Neutrophil (primary cell): ENCODE data around the gene GALNT8.

ENCODE experiments used
- H3K27ac ChIP-seq: fragments of 200-600 bp; sonication (generic); 2 replicates; pipeline ENCODE4 v1.5.1; 2016; ENCODE audit warnings: mild to moderate bottlenecking, moderate library complexity
- H3K27me3 ChIP-seq: fragments of 200-600 bp; sonication (generic); 2 replicates; pipeline ENCODE4 v1.6.0; 2016; ENCODE audit warnings: mild to moderate bottlenecking
- H3K36me3 ChIP-seq: fragments of 200-600 bp; sonication (generic); 2 replicates; pipeline ENCODE4 v1.5.1; 2017
- H3K4me1 ChIP-seq, 2 experiments: fragments of 200-600 bp in 1 of 2; sonication (generic) in 1 of 2; 1 replicate in 1 of 2; 2 replicates in 1 of 2; pipeline versions ENCODE4 v1.5.1 to v1.6.1; 2013 to 2016; ENCODE audit warnings: low read depth in 1 of 2, low read length in 1 of 2, mild to moderate bottlenecking in 1 of 2, moderate library complexity in 1 of 2; ENCODE audit not compliant: control insufficient read depth in 1 of 2, insufficient read depth in 1 of 2
- H3K4me3 ChIP-seq, 2 experiments: fragments of 200-600 bp in 1 of 2; sonication (generic) in 1 of 2; 1 replicate in 1 of 2; 2 replicates in 1 of 2; pipeline ENCODE4 v1.5.1; 2013 to 2016; ENCODE audit warnings: low read depth in 1 of 2, low read length in 1 of 2, mild to moderate bottlenecking in 1 of 2, moderate library complexity in 1 of 2
- H3K9me3 ChIP-seq: fragments of 200-600 bp; sonication (generic); 2 replicates; pipeline ENCODE4 v1.5.1; 2016
- CTCF ChIP-seq: fragments of 200-600 bp; sonication (generic); IDR thresholded peaks from 2 replicates; pipeline ENCODE4 v1.5.1; 2016; ENCODE audit warnings: antibody characterized with exemption

The GALNT8 gene

GRCh38 chr12:4700621-4701026 lies 19.6 kb upstream of the GALNT8 start:
- Histone ChIP-seq H3K27me3 (peaks cover 4% of the 10 kb centered on the region), H3K4me3 (no peak overlapping the region), H3K36me3 (no peaks in the 10 kb centered on the region), H3K27ac (no peak overlapping the region), H3K9me3 (no peaks in the 10 kb centered on the region), H3K4me1 (no peaks in the 10 kb centered on the region)
- no peak for TF ChIP-seq CTCF

DNA sequence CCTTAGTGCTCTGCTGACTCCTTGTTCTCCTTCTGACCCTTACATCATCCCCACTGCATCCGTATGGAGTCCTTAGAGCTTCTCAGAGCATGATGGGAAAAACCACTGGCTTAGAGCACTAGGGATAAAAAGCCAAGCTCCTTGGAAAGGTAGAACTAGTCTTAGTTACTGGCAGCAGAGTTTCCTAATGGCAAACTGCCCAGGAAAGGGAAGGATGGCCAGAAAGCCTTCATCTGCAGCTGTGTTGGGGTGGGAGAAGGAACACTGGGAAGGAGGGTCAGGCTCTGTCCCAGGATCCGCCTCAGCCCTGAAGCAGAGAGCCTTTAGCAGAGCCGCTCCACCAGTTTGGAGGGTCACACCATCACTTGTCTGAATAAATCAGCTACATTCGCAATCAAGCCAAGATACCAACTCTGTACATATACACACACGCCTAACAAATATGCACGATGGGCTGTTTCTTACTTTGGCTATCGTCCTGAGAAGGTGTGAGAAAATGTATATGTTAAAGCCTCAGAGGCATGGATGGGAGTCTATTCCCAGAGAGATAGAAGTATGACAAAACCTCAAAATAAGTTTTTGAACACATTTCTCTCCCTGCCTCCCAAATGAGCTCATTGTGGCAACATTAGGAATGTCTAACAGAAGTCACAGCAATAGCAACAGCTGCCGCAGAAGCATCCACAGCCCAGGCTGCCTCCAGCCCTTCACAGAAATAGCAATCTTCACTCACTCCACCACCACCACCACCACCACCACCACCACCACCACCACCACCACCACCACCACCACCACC lies 18.6 kb upstream of the GALNT8 start:
- no peak for TF ChIP-seq CTCF
- no peak overlapping the region for H3K27ac ChIP-seq
- no peak overlapping the region for H3K4me3 ChIP-seq
- H3K36me3 ChIP-seq = no peaks in the 10 kb centered on the region
- H3K4me1 ChIP-seq = no peaks in the 10 kb centered on the region
- no peaks in the 10 kb centered on the region for H3K9me3 ChIP-seq
- H3K27me3 ChIP-seq = peaks cover 13% of the 10 kb centered on the region

GRCh38 chr12:4703676-4704075 lies 16.5 kb upstream of the GALNT8 start:
- Histone ChIP-seq H3K9me3 (no peaks in the 10 kb centered on the region), H3K36me3 (no peaks in the 10 kb centered on the region), H3K4me1 (no peaks in the 10 kb centered on the region), H3K27ac (no peak overlapping the region), H3K27me3 (peaks cover 31% of the 10 kb centered on the region), H3K4me3 (no peak overlapping the region)
- TF ChIP-seq CTCF = no peak

GRCh38 chr12:4705824-4706223 lies 14.4 kb upstream of the GALNT8 start:
- peaks cover 31% of the 10 kb centered on the region for H3K27me3 ChIP-seq
- H3K9me3 ChIP-seq = no peaks in the 10 kb centered on the region
- no peak overlapping the region for H3K27ac ChIP-seq
- H3K4me3 ChIP-seq = no peak overlapping the region
- H3K4me1 ChIP-seq = peaks cover 13 to 14% of the 10 kb centered on the region in 2 experiments
- no peaks in the 10 kb centered on the region for H3K36me3 ChIP-seq
- no peak for TF ChIP-seq CTCF

DNA sequence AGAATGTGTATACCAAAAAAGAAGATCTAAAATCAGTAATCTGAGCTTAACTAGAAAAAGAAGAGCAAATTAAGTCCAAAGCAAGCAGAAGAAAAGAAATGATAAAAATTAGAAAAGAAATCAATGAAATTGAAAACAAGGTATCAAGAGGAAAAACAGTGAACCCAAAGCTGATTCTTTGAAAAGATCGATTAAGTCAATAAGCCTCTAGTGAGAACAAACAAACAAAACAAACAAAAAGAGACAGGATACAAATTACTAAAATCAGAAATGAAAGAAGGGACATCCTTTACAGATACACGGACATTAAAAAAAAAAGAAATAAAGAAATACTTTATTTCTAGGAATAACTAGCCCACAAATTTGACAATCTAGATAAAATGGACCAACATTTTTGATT lies 12.9 kb upstream of the GALNT8 start:
- Histone ChIP-seq H3K36me3 (no peaks in the 10 kb centered on the region), H3K4me3 (no peak overlapping the region), H3K9me3 (no peaks in the 10 kb centered on the region), H3K27ac (no peak overlapping the region), H3K27me3 (peaks cover 34% of the 10 kb centered on the region), H3K4me1 (peaks cover 13 to 14% of the 10 kb centered on the region in 2 experiments)
- TF ChIP-seq CTCF = no peak
